SU-DHL-6 (cell line): ENCODE results near the gene REEP5.
A peak's percentile ranks its signal among the peaks of the same experiment; 100 is the strongest.
"Not testable (repeated sequence)": the region's sequence is repeated elsewhere in the genome, so short reads cannot be mapped to it uniquely, and the experiment has no call there.

Experiments used
- H2AFZ ChIP-seq: fragments of 200-600 bp; sonication (generic); 2 replicates; pipeline ENCODE4 v1.6.1; 2014; ENCODE audit warnings: low read depth, mild to moderate bottlenecking, moderate library complexity, mixed read lengths, antibody characterized with exemption, low read length; ENCODE audit not compliant: severe bottlenecking
- H3F3A ChIP-seq: fragments of 200-600 bp; shearing (Covaris generic); 2 replicates; pipeline ENCODE4 v1.6.0; 2016; ENCODE audit warnings: antibody characterized with exemption, mild to moderate bottlenecking; ENCODE audit not compliant: insufficient read depth
- H3K27ac ChIP-seq: fragments of 200-600 bp; sonication (generic); 2 replicates; pipeline ENCODE4 v1.5.1; 2016; ENCODE audit warnings: low read depth, mild to moderate bottlenecking, low read length, moderate library complexity, mixed read lengths
- H3K27me3 ChIP-seq: fragments of 200-600 bp; sonication (generic), shearing (Covaris generic); 2 replicates; pipeline ENCODE4 v1.6.0; 2014; ENCODE audit warnings: mild to moderate bottlenecking, low read length
- H3K36me3 ChIP-seq: fragments of 200-600 bp; sonication (generic); 2 replicates; pipeline ENCODE4 v1.6.1; 2014; ENCODE audit warnings: mild to moderate bottlenecking, low read length, mixed read lengths
- H3K4me2 ChIP-seq: fragments of 300-600, 200-600 bp; shearing (Covaris generic), sonication (generic); 2 replicates; pipeline ENCODE4 v1.6.0; 2014; ENCODE audit warnings: low read length, low read depth, mild to moderate bottlenecking; ENCODE audit not compliant: poor library complexity, severe bottlenecking
- H3K4me3 ChIP-seq: fragments of 200-600 bp; sonication (generic); 2 replicates; pipeline ENCODE4 v1.5.1; 2014; ENCODE audit warnings: antibody characterized with exemption, low read length, mild to moderate bottlenecking, mixed read lengths; ENCODE audit not compliant: insufficient read depth, poor library complexity, severe bottlenecking
- H3K79me2 ChIP-seq: fragments of 200-600 bp; sonication (generic); 2 replicates; pipeline ENCODE4 v1.6.1; 2014; ENCODE audit warnings: mild to moderate bottlenecking, low read length, moderate library complexity; ENCODE audit not compliant: insufficient read depth
- H3K9ac ChIP-seq: fragments of 200-600 bp; sonication (generic); 2 replicates; pipeline ENCODE4 v1.7.0; 2014; ENCODE audit warnings: mild to moderate bottlenecking, low read length
- H3K9me2 ChIP-seq: fragments of 200-600 bp; sonication (generic); replicated peaks from 2 replicates; pipeline ENCODE4 v1.6.1; 2014; ENCODE audit warnings: low read length; ENCODE audit not compliant: insufficient read depth
- H3K9me3 ChIP-seq: fragments of 200-600 bp; sonication (generic); 2 replicates; pipeline ENCODE4 v1.6.1; 2014; ENCODE audit warnings: low read length, mixed read lengths; ENCODE audit not compliant: insufficient read depth
- H4K20me1 ChIP-seq: fragments of 200-600 bp; sonication (generic); 2 replicates; pipeline ENCODE4 v1.6.1; 2014; ENCODE audit warnings: low read depth, mild to moderate bottlenecking, antibody characterized with exemption, low read length, moderate library complexity, mixed read lengths
- EZH2phosphoT487 ChIP-seq: fragments of 200-600 bp; sonication (generic), shearing (Covaris generic); conservative IDR thresholded peaks from 2 replicates; pipeline ENCODE4 v1.6.1; 2018; ENCODE audit warnings: mild to moderate bottlenecking, antibody characterized with exemption, low read length, moderate library complexity, mixed read lengths
- TF ChIP-seq, protein P1 (sequence below): fragments of 200-600 bp; sonication (generic); IDR thresholded peaks from one replicate; pipeline ENCODE4 v1.5.1; 2017; ENCODE audit warnings: antibody characterized with exemption, mild to moderate bottlenecking, low read length, moderate library complexity; ENCODE audit not compliant: insufficient read depth, poor library complexity, severe bottlenecking

Gene REEP5

DNA sequence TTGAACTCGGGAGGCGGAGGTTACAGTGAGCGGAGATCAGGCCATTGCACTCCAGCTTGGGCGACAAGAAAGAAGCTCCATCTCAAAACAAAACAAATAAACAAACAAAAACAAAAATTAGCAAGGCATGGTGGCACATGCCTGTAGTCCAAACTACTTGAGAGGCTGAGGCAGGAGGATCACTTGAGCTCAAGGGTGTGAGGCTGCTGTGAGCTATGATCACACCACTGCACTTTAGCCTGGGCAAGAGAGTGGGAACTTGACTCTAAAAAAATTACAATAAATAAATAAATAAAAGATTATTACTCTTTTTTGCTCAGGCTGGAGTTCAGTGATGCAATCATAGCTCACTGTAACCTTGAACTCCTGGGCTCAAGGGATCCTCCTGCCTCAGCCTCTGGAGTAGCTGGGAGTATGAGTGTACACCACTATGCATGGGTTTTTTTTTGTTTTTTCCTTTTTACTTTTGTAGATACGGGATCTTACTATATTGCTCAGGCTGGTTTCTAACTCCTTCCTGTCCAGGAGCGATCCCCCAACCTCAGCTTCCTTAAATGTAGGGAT, 45.6 kb upstream of the REEP5 start:
- Histone ChIP-seq H3K27ac (no peak overlapping the region), H4K20me1 (no peaks in the 10 kb centered on the region), H3K79me2 (no peaks in the 10 kb centered on the region), H2AFZ (no peak overlapping the region), H3K27me3 (no peaks in the 10 kb centered on the region), H3F3A (no peaks in the 10 kb centered on the region), H3K4me2 (no peak overlapping the region), H3K36me3 (no peaks in the 10 kb centered on the region), H3K9me3 (no peaks in the 10 kb centered on the region), H3K4me3 (no peak overlapping the region), H3K9me2 (no peaks in the 10 kb centered on the region), H3K9ac (no peak overlapping the region)
- no peak for TF ChIP-seq EZH2phosphoT487
- TF ChIP-seq, protein P1, sequence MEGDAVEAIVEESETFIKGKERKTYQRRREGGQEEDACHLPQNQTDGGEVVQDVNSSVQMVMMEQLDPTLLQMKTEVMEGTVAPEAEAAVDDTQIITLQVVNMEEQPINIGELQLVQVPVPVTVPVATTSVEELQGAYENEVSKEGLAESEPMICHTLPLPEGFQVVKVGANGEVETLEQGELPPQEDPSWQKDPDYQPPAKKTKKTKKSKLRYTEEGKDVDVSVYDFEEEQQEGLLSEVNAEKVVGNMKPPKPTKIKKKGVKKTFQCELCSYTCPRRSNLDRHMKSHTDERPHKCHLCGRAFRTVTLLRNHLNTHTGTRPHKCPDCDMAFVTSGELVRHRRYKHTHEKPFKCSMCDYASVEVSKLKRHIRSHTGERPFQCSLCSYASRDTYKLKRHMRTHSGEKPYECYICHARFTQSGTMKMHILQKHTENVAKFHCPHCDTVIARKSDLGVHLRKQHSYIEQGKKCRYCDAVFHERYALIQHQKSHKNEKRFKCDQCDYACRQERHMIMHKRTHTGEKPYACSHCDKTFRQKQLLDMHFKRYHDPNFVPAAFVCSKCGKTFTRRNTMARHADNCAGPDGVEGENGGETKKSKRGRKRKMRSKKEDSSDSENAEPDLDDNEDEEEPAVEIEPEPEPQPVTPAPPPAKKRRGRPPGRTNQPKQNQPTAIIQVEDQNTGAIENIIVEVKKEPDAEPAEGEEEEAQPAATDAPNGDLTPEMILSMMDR: no peak

DNA sequence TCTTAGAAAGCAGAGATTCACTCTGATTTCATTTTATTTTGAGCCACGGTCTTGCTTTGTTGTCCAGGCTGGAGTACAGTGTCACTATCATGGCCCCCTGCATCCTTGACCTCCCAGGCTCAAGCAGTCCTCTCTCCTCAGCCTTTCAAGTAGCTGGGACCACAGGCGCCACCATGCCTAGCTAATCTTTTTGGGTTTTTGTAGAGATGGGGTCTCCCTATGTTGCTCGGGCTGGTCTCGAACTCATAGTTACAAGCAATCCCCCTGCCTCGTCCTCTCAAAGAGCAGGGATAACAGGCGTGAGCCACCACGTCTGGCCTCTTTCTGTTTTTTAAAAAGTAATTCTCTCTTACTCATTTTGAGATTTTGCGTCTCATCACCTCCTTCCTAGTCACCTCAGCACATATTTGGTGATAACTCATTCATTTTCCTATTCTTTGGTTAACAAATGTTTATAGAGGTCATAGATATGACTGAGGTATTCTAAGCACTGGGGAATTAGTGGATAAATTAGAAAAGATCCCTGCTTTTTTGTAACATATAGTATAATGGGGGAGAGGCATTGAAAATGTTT, 43.8 kb upstream of the REEP5 start:
- Histone ChIP-seq H4K20me1 (no peaks in the 10 kb centered on the region), H3K4me3 (no peak overlapping the region), H3F3A (no peaks in the 10 kb centered on the region), H3K79me2 (no peaks in the 10 kb centered on the region), H3K27me3 (no peaks in the 10 kb centered on the region), H3K4me2 (no peak overlapping the region), H2AFZ (no peak overlapping the region), H3K27ac (no peak overlapping the region), H3K9me3 (no peaks in the 10 kb centered on the region), H3K36me3 (no peaks in the 10 kb centered on the region), H3K9me2 (no peaks in the 10 kb centered on the region), H3K9ac (no peak overlapping the region)
- TF ChIP-seq, protein P1: no peak
- TF ChIP-seq EZH2phosphoT487: no peak

DNA sequence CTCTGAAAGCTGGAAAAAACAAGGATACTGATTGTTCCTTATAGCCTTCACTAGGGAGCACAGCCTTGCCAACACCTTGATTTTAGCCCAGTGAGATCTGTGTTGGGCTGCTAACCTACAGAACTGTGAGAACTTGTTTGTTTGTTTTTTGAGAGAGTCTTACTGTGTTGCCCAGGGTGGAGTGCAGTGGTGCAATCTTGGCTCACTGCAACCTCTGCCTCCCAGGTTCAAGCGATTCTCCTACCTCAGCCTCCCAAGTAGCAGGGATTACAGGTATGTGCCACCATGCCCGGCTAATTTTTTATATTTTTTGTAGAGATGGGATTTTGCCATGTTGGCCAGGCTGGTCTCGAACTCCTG, 41.3 kb upstream of the REEP5 start:
- H4K20me1 ChIP-seq, H3K27ac ChIP-seq, H3K9me3 ChIP-seq, H3K4me2 ChIP-seq, H3K9ac ChIP-seq, H3K9me2 ChIP-seq, H3K4me3 ChIP-seq, H3K79me2 ChIP-seq, H3K27me3 ChIP-seq, H3F3A ChIP-seq, H3K36me3 ChIP-seq: not testable (repeated sequence)
- peak overlapping the region; percentile 49 for H2AFZ ChIP-seq

DNA sequence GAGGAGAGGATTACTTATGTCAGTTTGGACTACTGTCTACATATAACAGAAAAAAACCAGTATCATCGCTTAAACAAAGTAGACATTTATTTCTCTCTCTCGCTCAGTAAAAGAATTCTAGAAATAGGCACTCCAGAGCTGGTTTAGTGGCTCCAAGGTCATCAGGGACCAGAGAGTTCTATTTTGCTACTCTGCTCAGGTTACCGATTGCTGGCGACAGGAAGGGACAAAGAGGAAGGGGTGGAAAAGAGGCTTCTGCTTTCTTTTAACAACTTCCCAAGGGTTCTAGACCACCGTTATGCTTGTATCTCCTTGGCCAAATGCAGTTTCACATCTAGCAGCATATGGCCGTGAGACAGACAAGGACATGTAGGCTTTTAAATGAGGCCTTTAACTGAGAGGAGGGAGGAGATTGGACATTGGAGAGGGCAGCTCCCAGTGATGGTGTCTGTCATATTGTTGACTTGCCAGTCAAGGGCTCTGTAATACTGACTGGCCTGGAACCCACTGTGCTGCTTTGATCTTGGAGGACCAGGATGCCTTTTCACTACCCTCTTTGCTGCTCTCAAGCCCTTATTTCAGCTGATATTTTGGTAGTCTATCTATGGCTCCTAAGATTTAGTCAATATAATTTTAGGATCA, 39.0 kb upstream of the REEP5 start:
- no peak overlapping the region for H2AFZ ChIP-seq
- H3F3A ChIP-seq: no peaks in the 10 kb centered on the region

More for the DNA sequence above, 39.0 kb upstream of the REEP5 start:
- no peaks in the 10 kb centered on the region for H3K9me2 ChIP-seq
- TF ChIP-seq, protein P1: no peak
- TF ChIP-seq EZH2phosphoT487: no peak
- H3K9ac ChIP-seq: no peak overlapping the region
- H3K27me3 ChIP-seq: no peaks in the 10 kb centered on the region
- H3K27ac ChIP-seq: no peak overlapping the region
- no peaks in the 10 kb centered on the region for H3K79me2 ChIP-seq
- no peaks in the 10 kb centered on the region for H3K36me3 ChIP-seq
- H3K4me2 ChIP-seq: no peak overlapping the region
- H3K4me3 ChIP-seq: no peak overlapping the region
- no peaks in the 10 kb centered on the region for H3K9me3 ChIP-seq
- no peaks in the 10 kb centered on the region for H4K20me1 ChIP-seq
